Renal cortex interstitium (tissue), 11 donors: ENCODE results near the gene RSU1. TPM values are rescaled to one million over a fixed set of nuclear protein-coding genes. Genes with fewer than 3 reads are reported as not detected.
"Not testable (repeated sequence)": the region's sequence is repeated elsewhere in the genome, so short reads cannot be mapped to it uniquely, and the experiment has no call there.

ENCODE experiments used
- DNase-seq, 11 donors: peaks; one replicate each; pipeline ENCODE4 v3.0.0-alpha.2; 2013; ENCODE audit warnings: low read depth in 9 of 11, low spot score in 4 of 11; ENCODE audit errors: extremely low read depth in 1 of 11
- polyA plus RNA-seq, 3 donors: library from polyadenylated mRNA; unstranded; fragments of 120-200 nt; gene quantifications; one replicate each; pipeline ENCODE4 v1.2.1, GENCODE V29; 2013; ENCODE audit not compliant: insufficient read length in 3 of 3

RSU1 gene
- polyA plus RNA-seq, 3 donors: 66.5 to 71.2 (median 68.3) TPM

DNA sequence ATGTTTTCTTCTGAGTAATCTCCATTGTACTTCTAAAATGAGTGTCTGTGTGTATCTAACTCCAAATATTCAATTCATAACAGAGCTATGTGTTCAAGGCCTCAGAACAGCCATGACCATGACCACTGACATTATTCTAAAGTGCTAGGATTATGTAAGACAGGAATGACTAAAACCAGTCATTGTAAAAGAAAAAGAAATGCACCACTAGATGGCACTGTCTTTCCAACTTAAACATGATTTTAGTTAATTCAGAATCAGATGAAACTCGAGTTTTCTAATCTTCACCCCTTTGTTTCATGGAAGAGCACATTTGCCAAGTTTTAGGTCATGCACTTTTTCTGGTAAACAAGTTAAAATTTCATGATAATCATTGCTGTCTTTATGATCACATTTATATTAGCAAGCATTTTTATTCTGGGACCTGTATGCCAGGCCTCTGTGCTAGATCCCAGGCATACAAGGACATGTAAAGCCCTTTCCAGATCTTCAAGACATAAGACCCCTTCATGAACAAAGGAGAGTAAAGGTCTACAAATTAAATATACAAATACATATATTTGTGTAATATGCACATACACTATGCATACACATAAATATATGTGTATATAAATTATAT lies 26.1 kb upstream of the RSU1 start:
- peak in 8 of 11 donors; percentile 31 to 59 (median 46) for DNase-seq

DNA sequence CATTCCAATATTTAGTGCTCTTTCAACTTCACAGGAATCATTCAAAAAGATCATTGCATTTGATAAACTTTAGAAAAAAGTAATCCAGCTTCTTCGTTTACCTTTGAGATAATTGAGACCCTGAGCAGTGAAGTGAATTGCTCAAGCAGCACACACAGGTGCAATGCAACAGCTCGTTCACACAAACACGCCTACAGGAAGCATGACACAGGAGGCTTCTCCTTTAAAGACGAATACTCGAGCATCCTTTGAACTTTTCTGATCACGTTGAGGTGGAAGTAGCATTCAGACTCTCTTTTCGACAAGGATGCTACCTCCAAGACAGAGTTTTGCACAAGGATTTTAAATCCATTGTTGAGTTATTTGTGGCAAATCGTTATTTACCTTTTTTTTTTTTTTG lies 18.0 kb upstream of the RSU1 start:
- no peak for DNase-seq

DNA sequence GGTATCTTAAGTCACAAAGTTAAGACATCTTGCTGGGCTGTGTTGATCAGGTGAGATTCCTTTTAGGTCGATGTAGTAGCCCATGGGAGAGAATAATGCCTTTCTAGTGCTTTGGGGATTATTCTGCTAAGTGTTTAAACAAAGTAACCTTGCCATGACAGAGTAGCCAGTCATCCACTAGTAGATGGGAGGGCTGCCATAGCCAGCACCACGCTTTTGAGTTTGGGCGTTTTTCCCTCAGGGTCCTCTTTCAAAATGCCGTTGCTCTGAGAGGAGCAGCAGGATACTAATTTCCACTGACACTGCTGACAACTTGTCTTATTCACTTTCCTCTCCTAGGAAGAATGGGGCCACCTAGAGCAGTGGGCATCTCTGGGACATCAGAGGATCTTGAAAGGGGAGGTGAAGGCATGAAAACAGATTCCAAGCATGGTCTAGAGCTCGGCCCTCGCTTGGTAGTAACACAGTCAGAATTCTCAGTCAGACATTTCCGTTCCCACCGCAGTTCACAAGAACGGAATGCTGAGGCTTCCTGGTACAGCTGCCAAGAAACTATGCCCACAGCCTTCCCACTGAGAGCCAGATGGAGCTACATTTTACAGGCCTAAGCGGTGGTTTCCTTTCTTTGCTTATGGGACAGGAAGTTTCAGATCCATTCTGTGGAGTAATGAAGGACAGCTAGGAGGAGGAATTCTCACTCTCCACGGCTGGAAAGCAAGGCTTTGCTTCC lies 15.3 kb upstream of the RSU1 start:
- DNase-seq: no peak

DNA sequence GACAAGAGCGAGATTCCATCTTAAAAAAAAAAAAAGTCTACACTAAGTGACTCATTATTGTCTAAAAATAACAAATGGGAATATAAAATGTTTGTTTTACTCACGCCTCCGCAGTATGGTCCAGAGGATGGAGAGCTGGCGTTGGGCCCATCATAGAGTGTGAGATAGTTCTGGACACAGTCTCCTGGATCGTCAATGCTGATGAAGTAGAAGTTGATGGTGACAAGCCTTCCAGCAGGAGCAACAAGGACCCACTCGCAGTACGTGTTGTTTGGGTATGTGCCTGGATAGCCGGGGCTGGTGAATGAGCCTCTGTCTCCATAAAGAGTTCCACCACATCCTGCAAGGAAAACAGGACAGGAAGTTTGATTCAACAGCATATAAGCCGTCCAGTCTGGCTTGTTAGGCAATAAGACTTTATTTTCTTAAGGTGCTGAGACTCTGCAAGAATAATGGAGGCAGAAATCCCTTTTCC lies 11.5 kb upstream of the RSU1 start:
- DNase-seq: no peak

DNA sequence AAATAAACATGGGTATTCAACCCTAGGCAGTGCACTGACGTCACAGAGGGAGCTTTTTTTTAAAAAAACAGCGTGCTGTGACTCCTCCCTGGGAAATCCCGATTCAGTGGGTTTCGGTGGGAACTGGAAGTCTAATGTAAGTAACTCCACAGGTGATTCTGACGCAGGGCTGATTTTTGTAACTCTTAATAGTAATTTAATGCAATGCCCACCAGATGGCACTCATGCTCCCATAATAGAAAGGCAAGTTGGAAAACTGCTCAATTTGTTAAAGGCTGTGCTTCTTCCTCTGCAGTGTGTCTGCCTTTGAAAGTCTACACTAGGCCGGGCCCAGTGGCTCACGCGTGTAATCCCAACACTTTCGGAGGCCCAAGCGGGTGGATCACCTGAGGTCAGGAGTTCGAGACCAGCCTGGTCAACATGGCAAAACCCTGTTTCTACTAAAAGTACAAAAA lies 10.9 kb upstream of the RSU1 start:
- peak in 7 of 11 donors; percentile 34 to 81 (median 49) for DNase-seq

DNA sequence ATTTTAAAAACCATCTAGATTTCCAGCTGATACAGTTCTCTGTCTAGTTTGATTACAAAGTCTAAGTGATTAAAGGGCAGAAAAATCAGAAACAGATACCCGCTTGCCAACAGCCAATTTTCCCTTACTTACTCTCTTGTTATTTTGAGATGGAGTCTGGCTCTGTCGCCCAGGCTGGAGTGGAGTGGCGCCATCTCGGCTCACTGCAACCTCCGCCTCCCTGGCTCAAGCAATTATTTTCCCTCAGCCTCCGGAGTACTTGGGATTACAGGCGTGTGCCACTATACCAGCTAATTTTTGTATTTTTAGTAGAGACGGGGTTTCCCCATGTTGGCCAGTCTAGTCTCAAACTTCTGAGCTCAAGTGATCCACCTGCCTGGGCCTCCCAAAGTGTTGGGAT lies 10.2 kb upstream of the RSU1 start:
- not testable (repeated sequence) for DNase-seq

DNA sequence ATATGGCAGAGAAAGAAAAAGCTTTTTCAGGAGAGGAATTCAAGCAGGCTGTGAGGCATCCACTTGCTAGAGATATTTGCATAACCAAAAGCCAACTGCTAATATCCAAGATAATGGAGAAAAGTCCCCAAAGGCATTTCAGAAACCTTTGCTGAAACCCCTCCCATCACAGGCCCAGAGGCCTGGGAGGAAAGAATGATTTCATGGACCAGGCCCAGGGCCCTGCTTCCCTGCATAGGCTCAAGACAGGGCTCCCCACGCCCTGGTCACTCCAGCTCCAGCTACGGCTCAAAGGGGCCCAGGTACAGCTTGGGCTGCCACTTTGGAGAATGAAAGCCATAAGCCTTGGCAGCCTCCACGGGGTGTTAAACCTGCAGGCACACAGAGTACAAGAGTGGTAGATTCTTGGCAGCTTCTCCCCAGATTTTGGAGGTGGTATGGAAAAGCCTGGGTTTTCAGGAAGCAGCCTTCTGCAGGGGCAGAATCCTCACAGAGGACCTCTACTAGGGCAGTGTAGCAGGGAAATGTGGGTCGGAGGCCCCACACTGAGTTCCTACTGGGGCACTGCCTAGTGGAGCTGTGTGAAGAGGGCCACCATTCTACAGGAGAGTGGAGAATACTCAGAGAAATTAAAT lies 5.6 kb upstream of the RSU1 start:
- no peak for DNase-seq

DNA sequence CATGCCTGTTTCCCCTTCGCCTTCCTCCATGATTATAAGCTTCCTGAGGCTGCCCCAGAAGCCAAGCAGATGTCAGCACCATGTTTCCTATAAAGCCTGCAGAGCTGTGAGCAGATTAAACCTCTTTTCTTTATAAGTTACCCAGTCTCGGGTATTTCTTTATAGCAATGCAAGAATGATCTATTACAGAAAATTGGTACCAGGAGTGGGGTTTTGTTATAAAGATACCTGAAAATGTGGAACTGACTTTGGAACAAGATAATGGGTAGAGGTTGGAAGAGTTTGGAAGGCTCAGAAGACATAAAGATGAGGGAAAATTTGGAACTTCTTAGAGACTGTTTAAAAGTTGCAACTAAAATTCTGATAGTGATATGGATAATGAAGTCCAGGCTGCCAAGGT lies 4.8 kb upstream of the RSU1 start:
- DNase-seq: no peak

DNA sequence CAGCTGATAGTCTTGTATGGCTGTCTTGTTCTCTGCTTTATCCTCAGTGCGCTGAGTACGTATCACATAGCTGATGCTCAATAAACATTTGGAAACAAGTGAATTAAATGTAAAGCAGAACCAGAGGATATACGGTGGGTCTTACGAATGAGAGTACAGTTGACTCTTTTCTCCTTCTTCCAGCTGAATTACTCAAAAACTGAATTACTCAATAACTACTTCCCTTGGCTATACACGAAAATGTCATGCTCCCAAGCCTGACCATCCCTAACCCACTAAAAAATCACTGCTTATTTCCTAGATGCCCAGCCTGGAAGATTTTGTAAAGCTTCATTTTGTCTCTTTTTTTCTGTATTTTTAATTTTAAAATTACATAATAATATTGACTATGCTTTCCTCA lies 3.2 kb upstream of the RSU1 start:
- no peak for DNase-seq

DNA sequence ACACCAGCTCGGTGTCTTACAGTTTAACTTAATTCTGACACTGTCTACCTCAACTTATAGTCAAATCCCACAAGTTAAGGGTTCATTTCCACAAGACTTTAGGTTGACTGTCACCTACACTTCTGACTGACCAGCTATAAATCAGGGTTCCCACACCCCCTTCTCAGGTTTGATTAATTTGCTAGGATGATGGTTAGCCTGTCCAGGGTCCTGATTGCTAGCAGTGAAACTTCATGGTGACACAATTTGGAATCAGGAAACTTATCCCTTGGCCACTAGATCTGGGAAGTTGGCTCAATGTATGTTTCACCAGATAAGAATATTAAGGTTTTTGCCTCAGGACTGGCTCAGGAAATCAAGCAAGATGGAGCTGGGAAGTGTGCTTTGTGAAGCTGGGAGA lies 2.8 kb upstream of the RSU1 start:
- DNase-seq: no peak

DNA sequence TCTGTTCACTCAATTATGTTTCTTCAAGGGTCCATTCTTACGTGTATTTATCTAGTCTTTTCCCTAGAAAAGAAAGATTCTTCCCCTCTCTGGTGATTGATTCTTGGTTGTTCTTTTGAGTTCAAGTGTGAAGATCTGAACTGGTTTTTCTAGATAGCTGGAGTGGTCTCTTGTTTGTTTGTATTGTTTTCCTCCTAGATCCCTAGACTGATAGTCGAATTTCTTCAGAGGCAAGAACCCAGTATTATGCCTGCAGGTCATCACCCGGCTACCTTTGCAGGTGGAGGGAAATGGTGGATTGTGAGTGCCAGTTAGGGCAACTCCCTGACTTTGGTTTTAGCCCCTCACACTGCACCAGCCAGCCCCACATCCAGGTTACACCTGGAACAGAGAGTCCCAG lies 2.2 kb upstream of the RSU1 start:
- no peak for DNase-seq

DNA sequence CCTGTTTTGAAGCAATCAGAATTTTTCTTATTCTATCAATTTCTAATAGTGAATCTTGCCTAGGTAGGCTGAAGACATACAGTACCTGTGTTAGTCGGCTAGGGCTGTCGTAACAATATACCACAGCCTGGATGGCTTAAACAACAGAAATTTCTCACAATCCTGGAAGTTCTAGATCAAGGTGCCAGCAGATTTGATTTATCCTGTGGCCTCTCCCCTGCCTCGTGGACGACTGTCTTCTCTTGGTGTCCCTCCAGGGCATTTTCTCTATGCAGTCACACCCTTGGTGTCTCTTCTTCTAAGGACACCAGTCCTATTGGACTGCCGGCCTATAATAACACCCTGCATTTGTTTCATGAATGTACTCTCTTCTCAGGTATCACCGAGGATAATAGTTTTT lies 1.8 kb upstream of the RSU1 start:
- no peak for DNase-seq

DNA sequence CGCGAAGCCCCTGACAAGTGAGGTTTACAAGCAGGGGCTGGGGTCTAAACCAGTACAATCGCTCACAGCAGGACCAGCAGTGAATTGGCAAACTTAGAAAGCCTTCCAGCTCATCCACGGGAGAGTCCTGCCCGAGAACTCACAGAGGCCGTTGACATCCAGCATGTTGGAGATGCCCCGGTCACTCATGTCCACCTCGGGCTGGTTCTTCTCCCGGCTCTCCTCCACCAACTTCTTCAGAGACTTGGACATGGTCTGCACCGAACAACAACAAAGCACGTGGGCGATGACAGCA lies 447 bp downstream of the RSU1 start:
- DNase-seq: peak in 3 of 11 donors; percentile 15 to 44 (median 27)

DNA sequence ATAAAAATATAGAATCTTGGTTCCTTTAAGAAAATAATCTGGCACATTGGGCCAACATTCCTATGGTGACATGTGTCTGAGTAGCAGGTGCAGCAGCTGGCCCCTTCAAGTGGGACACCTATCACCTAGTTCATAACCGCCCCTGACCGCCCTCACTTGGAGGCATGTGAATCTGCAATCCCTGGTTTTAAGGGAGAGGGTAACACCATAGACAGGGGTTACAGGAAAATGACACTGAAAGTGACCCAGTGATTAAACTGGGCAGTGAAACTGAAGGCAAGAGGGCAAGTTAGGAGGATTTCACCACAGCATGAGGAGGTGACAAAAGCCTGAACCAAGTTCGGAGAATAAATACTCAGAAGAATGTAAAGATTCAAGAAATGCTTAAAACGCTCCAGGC lies 1.1 kb downstream of the RSU1 start:
- no peak for DNase-seq

DNA sequence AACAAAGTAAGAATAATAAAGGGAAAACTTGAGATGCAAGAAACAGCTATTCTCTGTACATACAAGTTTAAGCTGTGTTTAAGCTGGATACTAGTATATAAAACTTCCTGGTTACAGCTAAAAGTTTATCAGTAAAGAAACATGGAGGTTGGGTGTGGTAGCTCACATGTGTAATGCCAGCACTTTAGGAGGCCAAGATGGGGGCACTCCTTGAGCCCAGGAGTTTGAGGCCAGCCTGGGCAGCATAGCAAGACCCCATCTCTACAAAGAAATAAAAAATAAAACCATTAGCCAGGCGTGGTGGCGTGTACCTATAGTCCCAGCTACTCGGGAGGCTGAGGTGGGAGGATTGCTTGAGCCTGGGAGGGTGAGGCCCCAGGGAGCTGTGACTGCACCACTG lies 3.2 kb downstream of the RSU1 start:
- no peak for DNase-seq

DNA sequence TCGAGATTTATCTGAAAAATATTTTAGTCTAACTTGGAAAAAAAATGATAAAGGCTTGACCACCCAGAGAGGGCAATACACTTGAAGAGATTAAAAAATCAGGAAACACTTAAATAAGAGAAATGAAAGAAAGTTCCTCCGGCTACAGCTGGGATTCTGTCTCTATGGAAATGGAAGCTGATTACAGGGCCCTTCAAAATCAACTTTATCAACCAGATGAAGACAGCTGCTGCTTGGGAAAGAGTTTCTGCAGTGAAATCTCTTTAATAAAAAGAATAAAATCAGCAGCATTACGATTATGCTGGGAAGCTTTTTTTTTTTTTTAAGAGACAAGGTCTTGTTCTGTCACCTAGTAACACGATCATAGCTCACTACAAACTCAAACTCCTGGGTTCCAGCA lies 4.5 kb downstream of the RSU1 start:
- no peak for DNase-seq

DNA sequence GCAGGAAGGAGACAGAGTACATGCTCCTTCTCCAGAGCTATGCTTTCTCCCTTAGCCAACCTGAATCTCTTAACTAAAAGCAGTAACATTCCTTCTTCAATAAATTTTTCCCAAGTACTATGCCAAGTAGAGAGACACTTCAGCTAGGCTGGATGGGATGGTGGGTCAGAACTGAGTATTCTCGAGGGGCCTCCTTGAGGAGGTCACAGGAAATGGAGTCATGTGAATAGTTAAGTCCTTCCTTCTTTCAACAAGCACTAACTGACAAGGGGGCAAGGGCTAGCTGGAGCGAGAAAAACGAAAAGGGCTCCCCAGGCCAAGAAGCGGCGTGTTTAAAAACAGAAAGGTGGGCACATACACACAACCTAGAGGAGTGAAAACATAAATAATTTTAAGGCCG lies 5.5 kb downstream of the RSU1 start:
- DNase-seq: no peak

DNA sequence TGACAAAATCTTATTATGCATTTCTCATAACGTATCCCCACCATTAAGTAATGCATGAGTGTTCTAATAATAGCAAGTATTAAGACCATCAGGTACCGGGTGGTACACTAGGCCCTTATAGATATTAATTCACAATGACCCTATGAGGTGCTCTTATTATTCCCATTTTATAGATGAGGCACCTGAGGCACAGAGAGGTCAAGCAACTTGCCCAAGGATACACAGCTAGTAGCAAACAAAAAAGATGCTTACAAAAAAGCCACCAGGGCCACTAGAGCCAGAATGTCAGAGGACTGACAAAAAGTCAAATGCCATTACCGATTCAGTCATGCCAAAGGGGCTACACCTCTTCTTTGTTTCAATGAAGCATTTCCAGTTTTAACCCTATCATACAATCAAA lies 5.9 kb downstream of the RSU1 start:
- no peak for DNase-seq

DNA sequence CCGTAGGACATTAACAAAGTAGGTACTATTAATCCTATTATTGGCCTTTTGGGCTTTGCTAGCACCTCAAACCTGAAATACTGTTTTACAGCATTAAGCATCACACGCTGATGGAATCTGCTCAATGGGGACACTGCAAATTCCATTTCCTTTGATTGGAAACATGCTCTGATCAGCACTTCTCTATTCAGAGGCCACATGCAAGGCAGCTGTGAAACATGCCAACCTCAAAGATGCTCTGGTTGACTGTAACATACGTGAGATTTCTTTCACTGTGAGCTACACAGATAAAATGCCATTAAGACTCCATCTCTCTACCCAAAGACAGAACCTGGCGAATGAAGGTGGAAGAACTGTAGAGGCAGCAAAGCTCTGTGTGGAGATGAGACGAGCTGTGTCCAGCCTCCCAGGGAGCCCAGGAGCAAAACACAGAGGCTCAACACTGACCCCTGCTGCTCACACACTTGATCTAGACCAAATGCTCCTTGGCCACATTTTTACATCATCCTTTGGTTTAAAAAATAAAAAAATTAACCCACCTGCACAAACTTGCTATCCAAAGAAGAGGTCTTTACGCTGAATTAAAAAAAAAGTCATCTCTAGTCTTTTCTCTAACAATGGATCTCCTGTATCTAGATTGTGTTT lies 8.0 kb downstream of the RSU1 start:
- no peak for DNase-seq

DNA sequence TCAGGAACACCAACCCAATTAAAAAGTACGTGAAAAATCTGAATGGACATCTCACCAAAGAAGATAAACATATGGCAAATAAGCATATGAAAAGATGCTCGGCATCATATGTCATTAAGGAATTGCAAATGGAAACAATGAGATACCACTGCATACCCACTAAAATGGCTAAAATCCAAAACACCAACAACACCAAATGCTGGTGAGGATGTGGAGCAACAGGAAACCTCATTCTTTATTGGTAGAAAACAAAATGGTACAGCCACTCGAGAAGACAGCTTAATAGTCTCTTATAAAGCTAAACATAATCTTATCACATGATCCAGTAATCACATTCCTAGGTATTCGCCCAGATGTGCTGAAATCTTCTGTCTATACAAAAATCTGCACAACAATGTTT lies 13.1 kb downstream of the RSU1 start:
- no peak for DNase-seq
